Measurements from ENCODE around the gene GPRC5C. TPM values are rescaled to one million over a fixed set of nuclear protein-coding genes. Genes with fewer than 3 reads are reported as not detected.

GPRC5C gene
- total and polyA plus RNA-seq, 2 donors (not counting 1 experiment from before 2014, with no cell fraction given): 0.66 to 1.1 TPM

DNA sequence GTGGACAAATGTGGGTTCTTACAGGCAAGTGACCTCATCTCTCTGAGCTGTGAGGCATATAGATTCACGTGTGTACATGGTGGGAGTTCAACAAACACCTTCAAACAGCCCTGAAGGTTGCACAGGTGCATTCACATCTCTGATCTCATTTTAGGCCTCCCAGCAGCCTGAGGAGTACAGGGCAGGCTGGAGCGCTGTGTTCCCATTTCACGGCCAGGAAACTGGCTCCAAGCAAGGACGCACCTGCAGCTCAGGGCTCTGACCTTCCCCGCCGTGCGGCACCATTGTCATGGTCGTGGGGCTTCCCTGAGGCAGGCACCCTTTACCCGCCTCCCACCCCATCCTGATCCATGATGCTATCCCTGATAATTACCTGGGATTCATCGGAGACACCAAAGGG lies 29.7 kb downstream of the GPRC5C start:
- H3K9me3 Mint-ChIP-seq (ENCODE audit: insufficient read depth): no peaks in the 10 kb centered on the region
- ChIA-PET CTCF (no interaction called here), POLR2A (no interaction called here)
- Histone ChIP-seq H3K79me2 (ENCODE audit: control insufficient read depth, insufficient read depth, low read length) (no peaks in the 10 kb centered on the region), H3K4me1 (ENCODE audit: control insufficient read depth in 2 of 2, insufficient read depth in 2 of 2, low read length in 2 of 2) (peaks cover 22 to 31% of the 10 kb centered on the region in 2 donors), H3K9me3 (ENCODE audit: control extremely low read depth in 1 of 3, control insufficient read depth in 2 of 3, insufficient read depth in 1 of 3, low read length in 2 of 3) (no peaks in the 10 kb centered on the region), H3K9ac (ENCODE audit: low read length) (no peak overlapping the region), H3K4me2 (replicated peaks; ENCODE audit: low read depth, low read length, poor library complexity, severe bottlenecking) (no peak overlapping the region), H2AFZ (ENCODE audit: insufficient read depth, low read depth, low read length, poor library complexity, severe bottlenecking) (no peak overlapping the region), H3K36me3 (replicated peaks in 1 of 2; ENCODE audit: control extremely low read depth in 1 of 2, control insufficient read depth in 1 of 2, extremely low read depth in 1 of 2, insufficient read depth in 2 of 2, low read length in 1 of 2) (no peaks in the 10 kb centered on the region), H3K27me3 (replicated peaks in 1 of 4; ENCODE audit: control extremely low read depth in 1 of 4, control insufficient read depth in 3 of 4, insufficient read depth in 4 of 4, low read length in 3 of 4) (peaks cover 0 to 9% (median 1%) of the 10 kb centered on the region in 4 experiments), H3K27ac (ENCODE audit: low read length in 2 of 2) (no peak overlapping the region), H3K4me3 (ENCODE audit: control extremely low read depth in 1 of 5, extremely low read depth in 1 of 5, insufficient read depth in 1 of 5, low read depth in 2 of 5, low read length in 4 of 5) (no peak overlapping the region), H4K20me1 (ENCODE audit: control insufficient read depth, insufficient read depth, low read length, poor library complexity, severe bottlenecking) (no peaks in the 10 kb centered on the region)
- no peak for TF ChIP-seq EZH2 (IDR thresholded peaks at IDR 0.05; ENCODE audit: borderline replicate concordance, insufficient read depth, low read depth, low read length, poor library complexity, severe bottlenecking)
- TF ChIP-seq, protein P1, sequence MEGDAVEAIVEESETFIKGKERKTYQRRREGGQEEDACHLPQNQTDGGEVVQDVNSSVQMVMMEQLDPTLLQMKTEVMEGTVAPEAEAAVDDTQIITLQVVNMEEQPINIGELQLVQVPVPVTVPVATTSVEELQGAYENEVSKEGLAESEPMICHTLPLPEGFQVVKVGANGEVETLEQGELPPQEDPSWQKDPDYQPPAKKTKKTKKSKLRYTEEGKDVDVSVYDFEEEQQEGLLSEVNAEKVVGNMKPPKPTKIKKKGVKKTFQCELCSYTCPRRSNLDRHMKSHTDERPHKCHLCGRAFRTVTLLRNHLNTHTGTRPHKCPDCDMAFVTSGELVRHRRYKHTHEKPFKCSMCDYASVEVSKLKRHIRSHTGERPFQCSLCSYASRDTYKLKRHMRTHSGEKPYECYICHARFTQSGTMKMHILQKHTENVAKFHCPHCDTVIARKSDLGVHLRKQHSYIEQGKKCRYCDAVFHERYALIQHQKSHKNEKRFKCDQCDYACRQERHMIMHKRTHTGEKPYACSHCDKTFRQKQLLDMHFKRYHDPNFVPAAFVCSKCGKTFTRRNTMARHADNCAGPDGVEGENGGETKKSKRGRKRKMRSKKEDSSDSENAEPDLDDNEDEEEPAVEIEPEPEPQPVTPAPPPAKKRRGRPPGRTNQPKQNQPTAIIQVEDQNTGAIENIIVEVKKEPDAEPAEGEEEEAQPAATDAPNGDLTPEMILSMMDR (IDR thresholded peaks at IDR 0.05): no peak
- peaks cover 13% of the 10 kb centered on the region for H3K27me3 Mint-ChIP-seq
- no peak for ATAC-seq (ENCODE audit: low read depth)
- H3K4me1 Mint-ChIP-seq: peaks cover 16% of the 10 kb centered on the region
- 91% methylated on average over 9 of the region's 10 CpGs for WGBS (ENCODE audit: insufficient coverage)
- no peak overlapping the region for H3K27ac Mint-ChIP-seq
- H3K4me3 Mint-ChIP-seq: no peak overlapping the region
- intact Hi-C loops (cut with micrococcal nuclease): no loop called here
- no peak for DNase-seq

DNA sequence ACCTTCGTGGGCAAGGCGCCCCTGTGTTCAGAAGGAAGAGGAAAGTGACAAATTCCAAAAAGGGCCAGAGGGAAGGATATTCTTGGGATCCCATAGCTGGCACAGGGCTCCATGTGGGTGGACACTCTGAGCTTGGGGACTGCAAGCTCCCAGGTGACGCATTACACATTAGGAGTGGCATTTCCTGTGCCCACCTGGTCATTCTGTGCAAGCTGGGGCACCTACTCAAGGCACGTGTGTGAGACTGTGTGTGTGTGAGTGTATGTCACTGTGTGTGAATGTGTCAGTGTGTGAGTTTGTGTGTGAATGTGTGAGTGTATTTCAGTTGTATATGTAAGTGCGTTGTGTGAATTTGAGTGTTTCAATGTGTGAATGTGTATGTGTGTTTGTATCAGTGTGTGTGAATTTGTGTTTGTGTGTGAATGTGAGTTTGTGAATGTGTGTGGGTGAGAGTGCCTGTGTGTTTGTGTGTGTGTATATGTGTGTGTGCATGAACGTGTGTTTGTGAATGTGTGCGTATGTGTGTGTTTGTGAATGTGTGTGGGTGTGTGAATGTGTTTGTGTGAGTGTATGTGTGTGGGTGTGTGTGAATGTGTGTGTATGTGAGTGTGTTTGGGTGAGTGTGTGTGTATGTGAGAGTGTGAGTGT lies 33.0 kb downstream of the GPRC5C start:
- no peak overlapping the region for H3K4me2 ChIP-seq (replicated peaks; ENCODE audit: low read depth, low read length, poor library complexity, severe bottlenecking)
- WGBS (ENCODE audit: insufficient coverage): 87% methylated on average over 7 of the region's 7 CpGs
- no peak for TF ChIP-seq EZH2 (IDR thresholded peaks at IDR 0.05; ENCODE audit: borderline replicate concordance, insufficient read depth, low read depth, low read length, poor library complexity, severe bottlenecking)
- TF ChIP-seq, protein P1 (IDR thresholded peaks at IDR 0.05): no peak
- H3K36me3 ChIP-seq (replicated peaks in 1 of 2; ENCODE audit: control extremely low read depth in 1 of 2, control insufficient read depth in 1 of 2, extremely low read depth in 1 of 2, insufficient read depth in 2 of 2, low read length in 1 of 2): no peaks in the 10 kb centered on the region
- no peak overlapping the region for H3K27ac ChIP-seq (ENCODE audit: low read length in 2 of 2)
- intact Hi-C loops (cut with micrococcal nuclease): no loop called here
- H3K9ac ChIP-seq (ENCODE audit: low read length): no peak overlapping the region
- no peaks in the 10 kb centered on the region for H3K79me2 ChIP-seq (ENCODE audit: control insufficient read depth, insufficient read depth, low read length)
- no peaks in the 10 kb centered on the region for H3K27me3 ChIP-seq (replicated peaks in 1 of 4; ENCODE audit: control extremely low read depth in 1 of 4, control insufficient read depth in 3 of 4, insufficient read depth in 4 of 4, low read length in 3 of 4)
- peaks cover 32 to 40% of the 10 kb centered on the region in 2 donors for H3K4me1 ChIP-seq (ENCODE audit: control insufficient read depth in 2 of 2, insufficient read depth in 2 of 2, low read length in 2 of 2)
- H3K4me3 Mint-ChIP-seq: no peak overlapping the region
- peaks cover 9% of the 10 kb centered on the region for H3K27me3 Mint-ChIP-seq
- ChIA-PET CTCF (interaction anchor here (0.5 to 1.4 kb wide), 2 partner anchors 20 to 94 kb away, joined by 4 to 6 read pairs; no protein-coding TSS in a partner anchor), POLR2A (no interaction called here)
- H3K4me3 ChIP-seq (ENCODE audit: control extremely low read depth in 1 of 5, extremely low read depth in 1 of 5, insufficient read depth in 1 of 5, low read depth in 2 of 5, low read length in 4 of 5): no peak overlapping the region
- H3K4me1 Mint-ChIP-seq: peaks cover 22% of the 10 kb centered on the region
- no peak for ATAC-seq (ENCODE audit: low read depth)
- H3K27ac Mint-ChIP-seq: no peak overlapping the region
- no peaks in the 10 kb centered on the region for H3K9me3 ChIP-seq (ENCODE audit: control extremely low read depth in 1 of 3, control insufficient read depth in 2 of 3, insufficient read depth in 1 of 3, low read length in 2 of 3)
- H4K20me1 ChIP-seq (ENCODE audit: control insufficient read depth, insufficient read depth, low read length, poor library complexity, severe bottlenecking): no peaks in the 10 kb centered on the region
- no peak for DNase-seq
- H3K9me3 Mint-ChIP-seq (ENCODE audit: insufficient read depth): no peaks in the 10 kb centered on the region
- H2AFZ ChIP-seq (ENCODE audit: insufficient read depth, low read depth, low read length, poor library complexity, severe bottlenecking): no peak overlapping the region

Data from B cell (primary cell).